Kidney epithelial cell (primary cell): ENCODE data around the gene ARL17B. TPM values are rescaled to one million over a fixed set of nuclear protein-coding genes. Genes with fewer than 3 reads are reported as not detected.
"Not testable (repeated sequence)": the region's sequence is repeated elsewhere in the genome, so short reads cannot be mapped to it uniquely, and the experiment has no call there.

Experiments used
- DNase-seq: peaks from one replicate; pipeline ENCODE4 v3.0.0-alpha.2; 2010; ENCODE audit warnings: low read depth
- H3K27me3 ChIP-seq: 2 replicates; pipeline ENCODE4 v1.6.0; 2011; ENCODE audit warnings: low read length; ENCODE audit not compliant: control insufficient read depth, insufficient read depth
- H3K36me3 ChIP-seq: 2 replicates; pipeline ENCODE4 v1.5.1; 2011; ENCODE audit warnings: low read length; ENCODE audit not compliant: control insufficient read depth, insufficient read depth
- H3K4me3 ChIP-seq: 2 replicates; pipeline ENCODE4 v1.5.1; 2011; ENCODE audit warnings: low read depth, mild to moderate bottlenecking, control low read depth, low read length
- total RNA-seq: library from RNA; depleted of rRNA; stranded (reverse); fragments of >200 nt; gene quantifications from 2 replicates; pipeline ENCODE4 v1.2.3, GENCODE V29; 2015

Gene ARL17B
- total RNA-seq: 2.1 and 3.8 TPM in 2 replicates

- H3K36me3 ChIP-seq, H3K27me3 ChIP-seq, H3K4me3 ChIP-seq, DNase-seq: not testable (repeated sequence)
Observed at GRCh38 chr17:46361755-46362154, at the start of gene ARL17B. TSS of gene ARL17B (minus strand) at chr17:46361766. CDS start at chr17:46358397, 3,369 bp downstream.

DNA sequence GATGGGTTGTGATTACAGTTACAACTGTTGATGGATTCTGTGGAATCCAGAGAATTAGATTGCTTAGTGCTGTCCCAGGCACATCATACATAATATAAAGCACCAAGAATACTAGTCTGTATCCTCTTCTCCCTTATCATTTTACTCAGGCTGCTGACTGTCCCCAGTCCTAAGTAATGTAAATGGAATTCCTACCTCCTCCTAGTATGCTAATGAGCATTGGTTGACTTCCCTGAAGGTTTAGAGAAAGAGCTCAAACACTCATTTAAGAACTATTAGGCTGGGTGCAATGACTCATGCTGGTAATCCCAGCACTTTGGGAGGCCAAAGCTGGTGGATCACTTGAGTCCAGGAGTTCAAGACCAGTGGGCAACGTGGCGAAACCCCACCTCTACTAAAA lies 48.3 kb upstream of the ARL17B start:
- H3K4me3 ChIP-seq, H3K27me3 ChIP-seq, DNase-seq, H3K36me3 ChIP-seq: not testable (repeated sequence)

GRCh38 chr17:46407155-46407554 lies 45.6 kb upstream of the ARL17B start:
- not testable (repeated sequence) for H3K4me3 ChIP-seq, H3K36me3 ChIP-seq, DNase-seq, H3K27me3 ChIP-seq

GRCh38 chr17:46401033-46401787 lies 39.6 kb upstream of the ARL17B start:
- DNase-seq: not testable (repeated sequence)

GRCh38 chr17:46400543-46400942 lies 39.0 kb upstream of the ARL17B start:
- DNase-seq, H3K36me3 ChIP-seq, H3K27me3 ChIP-seq, H3K4me3 ChIP-seq: not testable (repeated sequence)

More at GRCh38 chr17:46401033-46401787, 39.6 kb upstream of the ARL17B start:
- not testable (repeated sequence) for H3K36me3 ChIP-seq, H3K4me3 ChIP-seq, H3K27me3 ChIP-seq

DNA sequence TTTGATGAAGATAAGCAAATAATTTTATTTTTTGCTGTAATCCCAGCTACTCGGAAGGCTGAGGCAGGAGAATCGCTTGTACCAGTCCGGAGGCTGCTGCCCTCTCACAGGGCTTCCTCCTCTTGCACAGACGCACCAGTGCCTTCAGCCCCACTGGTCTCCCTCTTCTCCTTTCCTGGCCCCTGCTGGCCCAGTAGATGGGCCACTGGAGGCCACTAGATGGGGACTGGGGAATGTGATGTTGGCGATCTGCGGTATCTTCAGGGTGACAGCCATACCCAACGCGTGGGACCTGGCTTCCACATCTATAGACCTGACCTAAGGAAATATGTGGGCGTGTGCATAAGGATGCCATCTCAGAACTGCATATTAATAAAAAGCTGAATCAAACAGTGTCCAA lies 38.4 kb upstream of the ARL17B start:
- not testable (repeated sequence) for H3K4me3 ChIP-seq, H3K36me3 ChIP-seq, H3K27me3 ChIP-seq, DNase-seq

DNA sequence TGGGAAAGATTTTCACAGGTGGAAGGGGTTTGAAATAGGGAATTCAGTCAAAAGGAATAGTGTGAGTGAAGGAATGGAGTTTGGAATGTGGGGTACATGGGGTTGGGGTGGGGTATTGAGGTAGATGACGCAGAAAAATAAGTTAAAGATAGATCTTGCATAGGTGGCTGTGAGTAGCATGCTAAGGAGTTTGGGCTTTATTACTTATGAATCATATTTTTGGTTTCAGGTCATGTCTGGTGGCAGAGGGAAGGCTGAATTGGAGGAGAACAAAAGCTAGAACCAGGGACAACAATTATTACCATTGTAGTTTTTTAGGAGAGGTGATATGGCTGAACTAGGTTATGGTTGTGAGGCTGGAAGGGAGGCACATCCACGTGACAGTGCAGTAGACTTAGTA lies 34.7 kb upstream of the ARL17B start:
- not testable (repeated sequence) for DNase-seq, H3K27me3 ChIP-seq, H3K36me3 ChIP-seq, H3K4me3 ChIP-seq

GRCh38 chr17:46393702-46394101 lies 32.1 kb upstream of the ARL17B start:
- not testable (repeated sequence) for H3K27me3 ChIP-seq, H3K4me3 ChIP-seq, H3K36me3 ChIP-seq, DNase-seq

GRCh38 chr17:46385491-46385890 lies 23.9 kb upstream of the ARL17B start:
- not testable (repeated sequence) for H3K27me3 ChIP-seq, DNase-seq, H3K36me3 ChIP-seq, H3K4me3 ChIP-seq

DNA sequence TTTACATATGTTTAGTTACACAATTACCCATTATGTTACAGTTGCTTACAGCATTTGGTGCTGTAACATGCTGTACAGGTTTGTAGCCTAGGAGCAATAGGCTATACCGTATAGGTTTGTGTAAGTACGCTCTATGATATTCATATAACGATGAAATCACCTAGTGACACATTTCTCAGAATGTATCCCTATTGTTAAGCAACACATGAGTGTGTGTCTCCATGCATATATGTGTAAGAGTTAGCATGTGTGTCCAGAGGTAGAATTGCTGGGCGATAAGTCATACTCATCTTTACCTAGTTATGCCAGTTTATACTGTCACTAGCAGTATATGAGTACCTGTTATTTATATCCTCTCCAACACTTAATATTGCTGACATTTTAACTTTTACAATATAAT lies 21.6 kb upstream of the ARL17B start:
- not testable (repeated sequence) for H3K4me3 ChIP-seq, H3K36me3 ChIP-seq, H3K27me3 ChIP-seq, DNase-seq

GRCh38 chr17:46373418-46373817 lies 11.9 kb upstream of the ARL17B start:
- not testable (repeated sequence) for H3K4me3 ChIP-seq, DNase-seq, H3K36me3 ChIP-seq, H3K27me3 ChIP-seq

DNA sequence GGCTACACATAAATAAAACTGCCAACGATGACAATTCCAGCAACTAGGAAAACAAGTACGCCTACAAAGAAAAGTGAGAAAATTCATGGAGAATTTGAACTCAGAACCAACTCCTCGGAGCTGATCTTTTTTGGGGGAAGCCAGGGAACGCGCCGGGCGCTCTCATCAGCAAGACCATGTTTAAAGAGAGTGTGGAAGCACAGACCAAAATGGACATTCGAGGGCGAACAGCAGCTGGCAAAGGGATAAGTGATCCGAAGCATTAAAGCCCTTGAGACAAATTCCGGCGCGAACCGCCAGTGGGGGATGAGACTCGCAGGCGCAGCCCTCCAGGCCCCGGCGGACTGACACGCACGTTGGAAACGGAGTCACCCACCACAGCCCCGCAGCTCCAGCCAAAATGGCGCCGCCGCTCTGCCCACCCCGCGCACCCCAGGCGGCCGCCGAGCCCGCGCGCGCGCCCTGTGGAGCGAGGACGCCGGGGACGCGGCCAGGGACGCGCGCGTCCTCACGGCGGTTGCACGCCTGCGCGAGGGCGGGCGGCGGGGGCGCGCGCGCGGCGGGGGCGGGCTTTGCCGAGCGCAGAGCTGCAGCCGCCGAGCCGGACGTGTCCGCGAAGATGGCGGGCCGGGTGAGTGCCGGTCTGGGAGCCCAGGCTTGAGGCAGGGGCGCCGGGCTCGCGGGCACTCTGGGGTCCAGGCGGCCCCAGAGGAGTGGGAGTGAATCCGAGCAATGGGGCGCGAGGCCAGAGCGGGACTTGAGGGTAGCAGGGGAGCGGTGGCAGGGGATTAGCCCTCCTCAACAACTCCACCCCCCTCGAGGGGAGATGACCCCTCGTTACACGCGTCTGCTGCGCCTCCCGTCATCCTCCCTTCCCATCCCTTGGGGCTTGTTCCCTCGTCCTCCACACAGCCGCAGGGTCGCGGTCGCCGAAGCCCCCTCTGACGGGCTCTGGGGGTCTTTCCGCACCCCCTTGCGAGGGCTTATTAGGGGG lies 11.0 kb upstream of the ARL17B start:
- not testable (repeated sequence) for H3K36me3 ChIP-seq, H3K4me3 ChIP-seq, H3K27me3 ChIP-seq, DNase-seq

DNA sequence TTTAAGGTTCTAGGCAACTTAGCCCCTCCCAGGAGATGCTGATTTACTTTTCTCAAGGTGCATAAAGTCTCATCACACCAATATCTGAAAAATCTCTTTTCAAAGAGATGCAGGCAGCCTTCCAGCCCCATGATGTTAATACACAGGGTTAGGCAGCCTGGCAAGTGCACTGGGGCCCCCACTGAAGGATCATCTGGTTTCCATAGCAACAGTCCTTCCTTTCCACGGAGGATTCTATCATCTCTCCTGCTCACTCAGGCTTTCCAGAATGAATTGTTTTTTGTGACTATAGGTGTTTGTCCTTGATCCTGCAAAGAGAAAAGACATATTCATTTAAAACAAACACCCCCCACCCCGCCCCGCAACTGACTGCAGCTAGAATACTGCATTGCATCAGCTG lies 6.0 kb upstream of the ARL17B start:
- not testable (repeated sequence) for H3K27me3 ChIP-seq, DNase-seq, H3K4me3 ChIP-seq, H3K36me3 ChIP-seq

- H3K27me3 ChIP-seq, H3K36me3 ChIP-seq, DNase-seq, H3K4me3 ChIP-seq: not testable (repeated sequence)
Observed at GRCh38 chr17:46361145-46361735, 326 bp downstream of the ARL17B start.
